ENCODE results near the gene TSPAN5. TPM values are rescaled to one million over a fixed set of nuclear protein-coding genes. Genes with fewer than 3 reads are reported as not detected.

Gene TSPAN5
- total RNA-seq, 3 donors from 2014 or later (not counting 1 experiment from before 2014, with no cell fraction given), result 6.8 to 13.7 (median 11.4) TPM

DNA sequence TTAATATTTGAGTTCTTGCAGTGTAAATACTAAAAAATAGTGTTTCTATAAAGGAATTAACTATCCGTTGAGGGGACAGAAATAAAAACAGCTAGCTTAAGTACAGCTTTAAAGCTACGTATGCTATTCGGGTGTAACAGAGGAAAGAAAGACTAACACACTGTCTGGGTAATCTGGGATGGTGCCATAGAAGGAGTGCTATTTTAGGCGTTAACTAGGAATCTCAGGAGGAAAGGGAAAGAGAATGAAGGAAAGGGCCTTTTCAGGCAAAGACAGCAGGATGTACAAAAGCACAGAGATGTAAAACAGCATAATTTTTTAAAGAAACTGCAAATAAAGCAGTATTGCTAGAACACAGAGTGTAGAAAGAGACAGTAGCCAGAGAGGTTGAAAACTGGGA, 235.4 kb downstream of the TSPAN5 start:
- Mint-ChIP-seq H3K27ac (no peak overlapping the region), H3K27me3 (ENCODE audit: low read depth in 2 of 2) (no peaks in the 10 kb centered on the region)

DNA sequence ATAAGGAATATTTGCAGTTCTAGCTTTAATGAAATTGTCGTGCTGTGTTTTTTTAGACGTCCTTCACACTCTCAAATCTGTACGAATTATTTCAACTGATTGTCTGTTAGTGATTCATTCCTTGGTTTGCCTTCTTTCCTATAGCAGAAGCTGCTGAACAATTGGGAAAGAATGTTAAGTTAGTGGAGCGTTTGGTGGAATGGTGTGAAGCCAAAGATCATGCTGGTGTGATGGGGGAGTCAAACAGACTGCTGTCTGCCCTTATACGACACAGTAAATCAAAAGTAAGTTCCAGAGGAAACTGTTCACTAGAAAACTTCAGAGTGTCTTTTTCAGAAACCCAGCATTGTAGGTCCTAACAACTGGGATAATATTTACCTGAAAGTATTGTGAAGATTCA, 237.3 kb downstream of the TSPAN5 start:
- no peak for ATAC-seq
- H3K27me3 Mint-ChIP-seq (ENCODE audit: low read depth in 2 of 2), result no peaks in the 10 kb centered on the region
- no peaks in the 10 kb centered on the region for H3K9me3 Mint-ChIP-seq
- H3K36me3 ChIP-seq (ENCODE audit: control insufficient read depth, insufficient read depth, low read length), result peaks cover 49% of the 10 kb centered on the region
- WGBS (ENCODE audit: insufficient coverage), result 98% methylated on average over 5 of the region's 5 CpGs
- intact Hi-C loops (cut with micrococcal nuclease), result no loop called here
- TF ChIP-seq, protein P1, sequence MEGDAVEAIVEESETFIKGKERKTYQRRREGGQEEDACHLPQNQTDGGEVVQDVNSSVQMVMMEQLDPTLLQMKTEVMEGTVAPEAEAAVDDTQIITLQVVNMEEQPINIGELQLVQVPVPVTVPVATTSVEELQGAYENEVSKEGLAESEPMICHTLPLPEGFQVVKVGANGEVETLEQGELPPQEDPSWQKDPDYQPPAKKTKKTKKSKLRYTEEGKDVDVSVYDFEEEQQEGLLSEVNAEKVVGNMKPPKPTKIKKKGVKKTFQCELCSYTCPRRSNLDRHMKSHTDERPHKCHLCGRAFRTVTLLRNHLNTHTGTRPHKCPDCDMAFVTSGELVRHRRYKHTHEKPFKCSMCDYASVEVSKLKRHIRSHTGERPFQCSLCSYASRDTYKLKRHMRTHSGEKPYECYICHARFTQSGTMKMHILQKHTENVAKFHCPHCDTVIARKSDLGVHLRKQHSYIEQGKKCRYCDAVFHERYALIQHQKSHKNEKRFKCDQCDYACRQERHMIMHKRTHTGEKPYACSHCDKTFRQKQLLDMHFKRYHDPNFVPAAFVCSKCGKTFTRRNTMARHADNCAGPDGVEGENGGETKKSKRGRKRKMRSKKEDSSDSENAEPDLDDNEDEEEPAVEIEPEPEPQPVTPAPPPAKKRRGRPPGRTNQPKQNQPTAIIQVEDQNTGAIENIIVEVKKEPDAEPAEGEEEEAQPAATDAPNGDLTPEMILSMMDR (IDR thresholded peaks at IDR 0.05), result no peak
- H3K4me3 ChIP-seq (ENCODE audit: low read length), result no peak overlapping the region
- no peaks in the 10 kb centered on the region for H3K4me1 ChIP-seq (ENCODE audit: control insufficient read depth, insufficient read depth, low read length)
- H3K9me3 ChIP-seq (ENCODE audit: control insufficient read depth, insufficient read depth, low read length), result no peaks in the 10 kb centered on the region
- peaks cover 43% of the 10 kb centered on the region for H3K36me3 Mint-ChIP-seq
- H3K4me1 Mint-ChIP-seq, result peaks cover 0 to 5% of the 10 kb centered on the region in 2 donors
- no peak for DNase-seq
- H3K4me3 Mint-ChIP-seq, result no peak overlapping the region
- no peaks in the 10 kb centered on the region for H3K27me3 ChIP-seq (ENCODE audit: control insufficient read depth, insufficient read depth, low read length)
- H3K27ac ChIP-seq (ENCODE audit: low read length), result no peak overlapping the region
- no peak overlapping the region for H3K27ac Mint-ChIP-seq

More for the DNA sequence above, 235.4 kb downstream of the TSPAN5 start:
- H3K27ac ChIP-seq (ENCODE audit: low read length), result no peak overlapping the region
- no peaks in the 10 kb centered on the region for H3K27me3 ChIP-seq (ENCODE audit: control insufficient read depth, insufficient read depth, low read length)
- no peaks in the 10 kb centered on the region for H3K4me1 ChIP-seq (ENCODE audit: control insufficient read depth, insufficient read depth, low read length)
- H3K9me3 ChIP-seq (ENCODE audit: control insufficient read depth, insufficient read depth, low read length), result no peaks in the 10 kb centered on the region
- TF ChIP-seq, protein P1 (IDR thresholded peaks at IDR 0.05), result no peak
- no peak overlapping the region for H3K4me3 Mint-ChIP-seq
- 97% methylated on average over 4 of the region's 4 CpGs for WGBS (ENCODE audit: insufficient coverage)
- peaks cover 36% of the 10 kb centered on the region for H3K36me3 Mint-ChIP-seq
- peaks cover 0 to 5% of the 10 kb centered on the region in 2 donors for H3K4me1 Mint-ChIP-seq
- DNase-seq (no peak), ATAC-seq (no peak)
- peaks cover 38% of the 10 kb centered on the region for H3K36me3 ChIP-seq (ENCODE audit: control insufficient read depth, insufficient read depth, low read length)
- intact Hi-C loops (cut with micrococcal nuclease), result no loop called here
- no peaks in the 10 kb centered on the region for H3K9me3 Mint-ChIP-seq
- H3K4me3 ChIP-seq (ENCODE audit: low read length), result no peak overlapping the region

Data from natural killer cell (primary cell).